Upper lobe of left lung (tissue), 6 donors: Measurements from ENCODE around the gene CLEC19A. TPM values are rescaled to one million over a fixed set of nuclear protein-coding genes. Genes with fewer than 3 reads are reported as not detected.

Source experiments
- ATAC-seq, 2 donors: fragments of 200-7000 bp; cut with Tn5 transposase; one replicate each; pipeline ENCODE4 v1.9.1; 2022; ENCODE audit warnings: mild to moderate bottlenecking in 2 of 2, moderate library complexity in 2 of 2; ENCODE audit not compliant: low FRiP score in 2 of 2
- DNase-seq, 2 donors: peaks; one replicate each; pipeline ENCODE4 v3.0.0-alpha.2; 2019 to 2020
- H3K27ac ChIP-seq, 4 donors: fragments of 200-600 bp; sonication (generic); one replicate each; pipeline ENCODE4 v1.5.1; 2016 to 2019
- H3K27me3 ChIP-seq, 4 donors: fragments of 200-600 bp; sonication (generic); one replicate each; pipeline ENCODE4 v1.5.1; 2017 to 2019
- H3K36me3 ChIP-seq, 4 donors: fragments of 200-600 bp; sonication (generic); one replicate each; pipeline ENCODE4 v1.5.1; 2016 to 2019
- H3K4me1 ChIP-seq, 4 donors: fragments of 200-600 bp; sonication (generic); one replicate each; pipeline ENCODE4 v1.5.1; 2018 to 2019
- H3K4me3 ChIP-seq, 4 donors: fragments of 200-600 bp; sonication (generic); one replicate each; pipeline ENCODE4 v1.5.1; 2017 to 2019; ENCODE audit warnings: mild to moderate bottlenecking in 2 of 4, moderate library complexity in 1 of 4
- H3K9me3 ChIP-seq, 4 donors: fragments of 200-600 bp; sonication (generic); one replicate each; pipeline ENCODE4 v1.5.1; 2018 to 2019
- EP300 ChIP-seq, 4 donors: sonication (generic); formaldehyde crosslinking; IDR thresholded peaks; one replicate each; pipeline ENCODE4 v1.5.1; 2017; ENCODE audit warnings: antibody characterized with exemption in 4 of 4, control low read depth in 2 of 4
- POLR2A ChIP-seq, 4 donors: fragments of 450-650 bp; IDR thresholded peaks; one replicate each; pipeline ENCODE4 v1.5.1; 2016 to 2017; ENCODE audit warnings: antibody characterized with exemption in 4 of 4, mild to moderate bottlenecking in 2 of 4
- POLR2AphosphoS5 ChIP-seq, 2 donors: sonication (generic); formaldehyde crosslinking; IDR thresholded peaks; one replicate each; pipeline ENCODE4 v1.5.1; 2017; ENCODE audit warnings: antibody characterized with exemption in 2 of 2
- WGBS, 2 donors: methylation state at CpG; one replicate each; pipeline ENCODE4 v1.1.5; 2017 to 2018; 5-methylcytosine and 5-hydroxymethylcytosine counted together
- total RNA-seq, 6 donors: library from RNA; depleted of rRNA in 4 of 6; stranded (reverse); fragments of >200 nt in 4 of 6; gene quantifications; one replicate each; pipeline versions ENCODE4 v1.1.0 to v1.2.1, GENCODE V29; 2016 to 2021
- TF ChIP-seq, protein P1 (sequence below), 6 experiments: fragments of 450-650 bp in 4 of 6; fragments of 200-600 bp in 2 of 6; sonication (generic) in 2 of 6; IDR thresholded peaks; one replicate each; pipeline ENCODE4 v1.5.1; 2016 to 2019; ENCODE audit warnings: antibody characterized with exemption in 6 of 6
- donor health status: DM: no; HTN: no; CAD: no; lungs with moderate emphysema.
- donor health status: DM: no; HTN: yes; CAD: no; lungs with severe emphysema.

Gene CLEC19A
- total RNA-seq, 6 donors from 2014 or later = not detected

- no peaks in the 10 kb centered on the region for H3K27me3 ChIP-seq
- ATAC-seq = peak in 1 of 2 donors; percentile 54
- TF ChIP-seq, protein P1, sequence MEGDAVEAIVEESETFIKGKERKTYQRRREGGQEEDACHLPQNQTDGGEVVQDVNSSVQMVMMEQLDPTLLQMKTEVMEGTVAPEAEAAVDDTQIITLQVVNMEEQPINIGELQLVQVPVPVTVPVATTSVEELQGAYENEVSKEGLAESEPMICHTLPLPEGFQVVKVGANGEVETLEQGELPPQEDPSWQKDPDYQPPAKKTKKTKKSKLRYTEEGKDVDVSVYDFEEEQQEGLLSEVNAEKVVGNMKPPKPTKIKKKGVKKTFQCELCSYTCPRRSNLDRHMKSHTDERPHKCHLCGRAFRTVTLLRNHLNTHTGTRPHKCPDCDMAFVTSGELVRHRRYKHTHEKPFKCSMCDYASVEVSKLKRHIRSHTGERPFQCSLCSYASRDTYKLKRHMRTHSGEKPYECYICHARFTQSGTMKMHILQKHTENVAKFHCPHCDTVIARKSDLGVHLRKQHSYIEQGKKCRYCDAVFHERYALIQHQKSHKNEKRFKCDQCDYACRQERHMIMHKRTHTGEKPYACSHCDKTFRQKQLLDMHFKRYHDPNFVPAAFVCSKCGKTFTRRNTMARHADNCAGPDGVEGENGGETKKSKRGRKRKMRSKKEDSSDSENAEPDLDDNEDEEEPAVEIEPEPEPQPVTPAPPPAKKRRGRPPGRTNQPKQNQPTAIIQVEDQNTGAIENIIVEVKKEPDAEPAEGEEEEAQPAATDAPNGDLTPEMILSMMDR (IDR thresholded peaks at IDR 0.05) = no peak
- TF ChIP-seq POLR2A (IDR thresholded peaks at IDR 0.05) (no peak), EP300 (IDR thresholded peaks at IDR 0.05) (no peak), POLR2AphosphoS5 (IDR thresholded peaks at IDR 0.05) (no peak)
- no peak overlapping the region for H3K27ac ChIP-seq
- H3K4me3 ChIP-seq = no peak overlapping the region
- H3K4me1 ChIP-seq = no peaks in the 10 kb centered on the region
- peak in 1 of 2 donors; percentile 76 for DNase-seq
- H3K36me3 ChIP-seq = no peaks in the 10 kb centered on the region
- WGBS, 2 donors = 38% methylated on average over 1 of the region's 1 CpG
- no peaks in the 10 kb centered on the region for H3K9me3 ChIP-seq
Measured at GRCh38 chr16:19284207-19284606, 1.3 kb upstream of the CLEC19A start.

- DNase-seq (no peak), ATAC-seq (no peak)
- Histone ChIP-seq H3K4me3 (no peak overlapping the region), H3K4me1 (no peaks in the 10 kb centered on the region), H3K9me3 (no peaks in the 10 kb centered on the region), H3K27me3 (no peaks in the 10 kb centered on the region), H3K36me3 (no peaks in the 10 kb centered on the region), H3K27ac (no peak overlapping the region)
- 95 to 96% methylated on average over 2 of the region's 2 CpGs for WGBS, 2 donors
- TF ChIP-seq, protein P1 (IDR thresholded peaks at IDR 0.05) = no peak
- TF ChIP-seq EP300 (IDR thresholded peaks at IDR 0.05) (no peak), POLR2AphosphoS5 (IDR thresholded peaks at IDR 0.05) (no peak), POLR2A (IDR thresholded peaks at IDR 0.05) (no peak)
Measured at GRCh38 chr16:19286827-19287226, 1.3 kb downstream of the CLEC19A start.

GRCh38 chr16:19287241-19287640 lies 1.7 kb downstream of the CLEC19A start:
- Histone ChIP-seq H3K27me3 (no peaks in the 10 kb centered on the region), H3K4me1 (no peaks in the 10 kb centered on the region), H3K36me3 (no peaks in the 10 kb centered on the region), H3K9me3 (no peaks in the 10 kb centered on the region), H3K4me3 (no peak overlapping the region), H3K27ac (no peak overlapping the region)
- WGBS, 2 donors = 81 to 82% methylated on average over 4 of the region's 4 CpGs
- TF ChIP-seq, protein P1 (IDR thresholded peaks at IDR 0.05) = no peak
- TF ChIP-seq EP300 (IDR thresholded peaks at IDR 0.05) (no peak), POLR2A (IDR thresholded peaks at IDR 0.05) (no peak), POLR2AphosphoS5 (IDR thresholded peaks at IDR 0.05) (no peak)
- DNase-seq (no peak), ATAC-seq (no peak)

- no peaks in the 10 kb centered on the region for H3K27me3 ChIP-seq
- WGBS, 2 donors = 72 to 82% methylated on average over 7 of the region's 7 CpGs
- no peak for DNase-seq
- ATAC-seq = no peak
- H3K9me3 ChIP-seq = no peaks in the 10 kb centered on the region
- TF ChIP-seq EP300 (IDR thresholded peaks at IDR 0.05) (no peak), POLR2AphosphoS5 (IDR thresholded peaks at IDR 0.05) (no peak), POLR2A (IDR thresholded peaks at IDR 0.05) (no peak)
- TF ChIP-seq, protein P1 (IDR thresholded peaks at IDR 0.05) = no peak
- H3K4me3 ChIP-seq = no peak overlapping the region
- H3K27ac ChIP-seq = no peak overlapping the region
- no peaks in the 10 kb centered on the region for H3K36me3 ChIP-seq
- H3K4me1 ChIP-seq = peaks cover 0 to 3% (median 1%) of the 10 kb centered on the region in 4 donors
Measured at GRCh38 chr16:19288872-19289799, 3.6 kb downstream of the CLEC19A start.
